ENCODE results near the gene TMED1. TPM values are rescaled to one million over a fixed set of nuclear protein-coding genes. Genes with fewer than 3 reads are reported as not detected.

The TMED1 gene
- total RNA-seq, 1 experiment from 2014 or later = 32.3 TPM

DNA sequence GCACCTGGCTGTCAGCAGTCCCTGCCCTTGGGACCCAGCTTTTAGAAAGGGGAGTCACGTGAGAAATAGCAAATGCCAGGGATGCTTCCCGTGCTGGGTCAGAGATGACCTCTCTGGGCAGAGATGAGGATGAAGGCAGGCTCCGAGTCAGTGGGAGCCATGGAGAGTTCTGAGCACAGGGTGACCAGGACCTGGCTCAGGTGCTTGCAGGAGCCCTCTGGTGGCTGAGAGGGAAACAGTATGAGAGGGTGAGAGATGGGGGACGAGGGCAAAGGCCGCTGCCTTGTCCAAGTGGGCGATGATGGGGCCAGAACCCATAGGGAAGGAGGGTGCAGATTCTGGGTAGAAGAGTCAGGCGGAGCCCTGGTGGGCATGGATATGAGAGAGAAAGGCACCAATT lies 15.8 kb downstream of the TMED1 start:
- WGBS (ENCODE audit: extremely low coverage, insufficient read length, low lambda C conversion rate) = no CpG with 5 or more reads among the region's 7 CpGs
- Histone ChIP-seq H3T11ph (ENCODE audit: low read length) (no peak overlapping the region), H4K8ac (replicated peaks; ENCODE audit: insufficient read length, low read depth, low read length) (no peak overlapping the region), H3K4me1 (ENCODE audit: insufficient read depth, low read length) (no peaks in the 10 kb centered on the region), H2BK120ac (ENCODE audit: low read depth, low read length, poor library complexity, severe bottlenecking) (no peak overlapping the region), H3K9ac (ENCODE audit: extremely low read depth, insufficient read length, low read length) (no peak overlapping the region), H3K23me2 (ENCODE audit: insufficient read length, low read depth, low read length, poor library complexity, severe bottlenecking) (no peaks in the 10 kb centered on the region), H3K9me3 (ENCODE audit: control insufficient read depth, low read depth, low read length) (no peaks in the 10 kb centered on the region), H2AK5ac (ENCODE audit: insufficient read length, low read length) (no peak overlapping the region), H3K14ac (ENCODE audit: insufficient read depth, low read length) (no peak overlapping the region), H2AFZ (ENCODE audit: low read length) (no peak overlapping the region), H3K4ac (ENCODE audit: low read depth, low read length) (no peak overlapping the region), H4K5ac (ENCODE audit: insufficient read length, low read depth, low read length) (no peak overlapping the region), H4K91ac (ENCODE audit: insufficient read length, low read depth, low read length) (no peak overlapping the region), H3K56ac (ENCODE audit: insufficient read length, low read depth, low read length) (no peak overlapping the region), H3K79me1 (ENCODE audit: insufficient read depth, low read depth, low read length, poor library complexity, severe bottlenecking) (no peaks in the 10 kb centered on the region), H3K23ac (ENCODE audit: insufficient read length, low read depth, low read length) (no peak overlapping the region), H3K18ac (ENCODE audit: insufficient read length, low read depth, low read length) (no peak overlapping the region), H3K79me2 (ENCODE audit: insufficient read depth, low read length) (no peaks in the 10 kb centered on the region), H3K4me2 (ENCODE audit: insufficient read depth, insufficient read length, low read length) (no peak overlapping the region), H2BK12ac (ENCODE audit: insufficient read length, low read depth, low read length) (no peak overlapping the region), H2BK15ac (ENCODE audit: low read depth, low read length) (no peak overlapping the region), H4K20me1 (ENCODE audit: control insufficient read depth, insufficient read depth, insufficient read length) (peaks cover 3% of the 10 kb centered on the region), H2BK5ac (ENCODE audit: insufficient read length, low read length) (no peak overlapping the region), H3K27ac (ENCODE audit: insufficient read length, low read depth, low read length) (no peak overlapping the region), H3K27me3 (ENCODE audit: insufficient read depth, low read length) (no peaks in the 10 kb centered on the region), H2BK20ac (ENCODE audit: low read depth, low read length, poor library complexity, severe bottlenecking) (no peak overlapping the region)
- Mint-ChIP-seq H3K36me3 (ENCODE audit: insufficient read depth in 1 of 3, low read depth in 3 of 3) (peaks cover 31 to 59% (median 41%) of the 10 kb centered on the region in 3 experiments), H3K4me3 (no peak overlapping the region; a peak in 1 of 5 replicates), H3K27ac (peak overlapping the region in 1 of 3 experiments; percentile 8; a peak in 2 of 7 replicates), H3K9me3 (no peaks in the 10 kb centered on the region), H3K27me3 (ENCODE audit: low read depth) (no peaks in the 10 kb centered on the region), H3K4me1 (peaks cover 0 to 4% of the 10 kb centered on the region in 2 experiments; a peak in 1 of 4 replicates)
- TF ChIP-seq, protein P1, sequence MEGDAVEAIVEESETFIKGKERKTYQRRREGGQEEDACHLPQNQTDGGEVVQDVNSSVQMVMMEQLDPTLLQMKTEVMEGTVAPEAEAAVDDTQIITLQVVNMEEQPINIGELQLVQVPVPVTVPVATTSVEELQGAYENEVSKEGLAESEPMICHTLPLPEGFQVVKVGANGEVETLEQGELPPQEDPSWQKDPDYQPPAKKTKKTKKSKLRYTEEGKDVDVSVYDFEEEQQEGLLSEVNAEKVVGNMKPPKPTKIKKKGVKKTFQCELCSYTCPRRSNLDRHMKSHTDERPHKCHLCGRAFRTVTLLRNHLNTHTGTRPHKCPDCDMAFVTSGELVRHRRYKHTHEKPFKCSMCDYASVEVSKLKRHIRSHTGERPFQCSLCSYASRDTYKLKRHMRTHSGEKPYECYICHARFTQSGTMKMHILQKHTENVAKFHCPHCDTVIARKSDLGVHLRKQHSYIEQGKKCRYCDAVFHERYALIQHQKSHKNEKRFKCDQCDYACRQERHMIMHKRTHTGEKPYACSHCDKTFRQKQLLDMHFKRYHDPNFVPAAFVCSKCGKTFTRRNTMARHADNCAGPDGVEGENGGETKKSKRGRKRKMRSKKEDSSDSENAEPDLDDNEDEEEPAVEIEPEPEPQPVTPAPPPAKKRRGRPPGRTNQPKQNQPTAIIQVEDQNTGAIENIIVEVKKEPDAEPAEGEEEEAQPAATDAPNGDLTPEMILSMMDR (conservative IDR thresholded peaks at IDR 0.05) = peak; percentile 57
- no peak for DNase-seq

All from H9 (cell line).